Hematopoietic multipotent progenitor cell treated with erythropoietin and hydrocortisone succinate and interleukin-3 and kit ligand, for 6 days (in vitro differentiated cells): ENCODE results near the gene GPR142.
A peak's percentile ranks its signal among the peaks of the same experiment; 100 is the strongest.

Experiments used
- DNase-seq: peaks from one replicate; pipeline ENCODE4 v3.0.0-alpha.2; 2015

Gene GPR142

GRCh38 chr17:74367206-74367605 lies at the start of gene GPR142:
GPR142 (plus strand) TSS chr17:74367506; CDS start chr17:74369541, 2,035 bp downstream.
- DNase-seq = no peak

DNA sequence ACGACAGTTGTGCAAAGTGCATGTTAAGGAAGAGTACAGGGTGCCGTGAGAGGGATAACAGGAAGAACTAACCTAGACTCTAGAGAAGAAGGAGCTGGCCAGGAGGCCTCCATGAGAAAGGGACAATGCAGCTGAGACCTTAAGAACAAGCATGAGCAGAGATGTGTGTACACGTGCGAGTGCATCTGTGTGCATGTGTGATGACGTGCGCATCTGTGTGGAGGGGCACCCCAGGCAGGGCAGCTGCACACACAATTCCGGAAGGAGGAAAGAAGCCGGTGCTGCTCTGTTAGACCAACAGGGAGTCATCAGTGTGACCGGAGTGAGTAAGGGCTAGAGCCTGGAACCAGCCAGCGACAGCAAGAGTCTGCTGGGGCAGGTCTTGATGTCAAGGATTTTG lies 48.9 kb upstream of the GPR142 start:
- no peak for DNase-seq

DNA sequence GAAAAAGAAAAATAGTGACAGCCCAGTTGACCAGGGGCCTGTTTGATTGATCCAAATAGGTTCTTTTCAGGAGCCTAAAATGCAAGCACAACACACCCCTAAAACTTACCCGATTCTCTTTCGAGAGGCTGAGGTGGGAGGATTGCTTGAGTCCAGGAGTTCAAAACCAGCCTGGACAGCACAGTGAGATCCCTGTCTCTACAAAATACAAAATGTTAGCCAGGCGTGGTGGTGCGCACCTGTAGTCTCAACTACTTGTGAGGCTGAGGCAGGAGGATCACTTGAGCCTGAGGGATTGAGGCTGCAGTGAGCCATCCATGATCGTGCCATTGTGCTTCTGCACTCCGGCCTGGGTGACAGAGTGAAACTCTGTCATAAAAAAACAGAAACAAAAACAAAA lies 42.8 kb upstream of the GPR142 start:
- no peak for DNase-seq

- DNase-seq = no peak
Observed at GRCh38 chr17:74325376-74325742, 41.9 kb upstream of the GPR142 start.

GRCh38 chr17:74325743-74326379 lies 41.4 kb upstream of the GPR142 start, which contains the start of gene KIF19:
KIF19 (plus strand) TSS chr17:74326226; CDS start chr17:74326350, 124 bp downstream.
- DNase-seq = peak; percentile 76

DNA sequence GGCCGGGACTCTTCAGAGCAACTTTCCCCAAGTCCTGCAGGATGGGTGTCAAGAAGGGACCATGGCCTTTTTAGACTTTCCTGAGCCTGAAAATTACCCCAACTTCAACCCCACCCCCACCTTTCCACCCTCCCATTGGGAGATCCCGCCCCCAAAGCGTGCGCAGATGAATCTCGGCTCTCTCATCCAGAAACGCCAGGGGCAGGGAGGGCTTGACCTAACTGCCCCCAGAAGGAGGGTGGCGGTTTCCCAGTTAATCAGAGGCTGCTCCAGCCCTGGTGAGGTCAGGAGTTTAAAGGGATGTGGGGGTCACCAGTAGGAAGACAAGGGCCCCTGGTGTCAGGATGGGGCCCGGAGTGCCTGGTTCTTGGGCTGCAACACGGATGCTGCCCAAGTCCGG lies 40.8 kb upstream of the GPR142 start:
- no peak for DNase-seq

GRCh38 chr17:74328487-74328886 lies 38.8 kb upstream of the GPR142 start:
- no peak for DNase-seq

GRCh38 chr17:74329378-74329777 lies 37.9 kb upstream of the GPR142 start:
- no peak for DNase-seq

DNA sequence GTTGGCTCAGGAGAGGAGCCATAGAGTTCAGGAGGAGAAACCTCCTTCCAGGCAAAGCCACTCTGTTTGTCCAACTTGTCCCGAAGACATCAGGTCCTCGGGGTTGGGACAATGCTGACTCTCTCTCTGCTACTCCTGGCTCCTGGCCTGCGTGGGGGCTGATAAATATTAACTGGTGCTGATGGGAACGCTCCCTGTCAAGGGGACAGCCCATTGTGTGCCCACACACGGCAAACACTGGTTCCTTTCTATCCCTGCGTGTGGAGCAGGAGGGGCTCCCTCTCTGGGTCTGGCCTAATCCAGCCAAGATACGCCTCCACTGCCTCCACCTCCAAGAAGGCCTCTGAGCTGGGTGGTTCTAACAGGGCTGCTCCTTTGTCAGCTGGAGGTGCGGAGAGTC lies 36.9 kb upstream of the GPR142 start:
- DNase-seq = no peak

DNA sequence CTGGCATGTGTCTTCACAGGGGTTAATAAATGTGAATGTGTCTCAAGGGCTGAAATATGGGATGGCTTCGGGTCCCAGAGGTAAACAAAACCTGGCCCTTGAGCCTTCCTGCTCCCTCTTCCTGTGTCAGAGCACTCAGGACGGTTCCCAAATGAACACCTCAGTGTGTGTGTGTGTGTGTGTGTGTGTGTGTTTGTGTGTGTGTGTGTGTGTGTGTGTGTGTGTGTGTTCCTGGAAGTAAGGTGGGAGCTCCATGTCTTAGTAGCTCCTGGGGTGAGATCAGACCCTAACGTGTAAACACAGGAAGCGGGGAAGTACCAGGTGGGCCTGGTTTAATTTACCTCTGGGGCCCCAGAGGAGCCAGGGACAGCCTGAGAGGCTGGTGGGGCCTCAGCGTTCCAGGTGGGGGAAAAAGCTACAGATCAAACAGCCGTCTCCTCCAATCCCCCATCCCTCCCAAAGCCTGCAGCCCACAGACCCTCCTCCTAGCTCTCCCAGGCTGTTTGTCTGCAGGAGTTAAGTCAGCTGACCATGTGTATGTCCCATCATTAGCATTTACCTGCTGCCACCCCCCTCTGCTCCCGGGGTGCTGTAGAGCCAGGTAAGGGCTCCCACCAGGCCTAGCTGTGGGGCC lies 35.2 kb upstream of the GPR142 start:
- no peak for DNase-seq

GRCh38 chr17:74332763-74333283 lies 34.5 kb upstream of the GPR142 start:
- DNase-seq = peak; percentile 86

- no peak for DNase-seq
Observed at GRCh38 chr17:74334393-74335039, 32.8 kb upstream of the GPR142 start.

DNA sequence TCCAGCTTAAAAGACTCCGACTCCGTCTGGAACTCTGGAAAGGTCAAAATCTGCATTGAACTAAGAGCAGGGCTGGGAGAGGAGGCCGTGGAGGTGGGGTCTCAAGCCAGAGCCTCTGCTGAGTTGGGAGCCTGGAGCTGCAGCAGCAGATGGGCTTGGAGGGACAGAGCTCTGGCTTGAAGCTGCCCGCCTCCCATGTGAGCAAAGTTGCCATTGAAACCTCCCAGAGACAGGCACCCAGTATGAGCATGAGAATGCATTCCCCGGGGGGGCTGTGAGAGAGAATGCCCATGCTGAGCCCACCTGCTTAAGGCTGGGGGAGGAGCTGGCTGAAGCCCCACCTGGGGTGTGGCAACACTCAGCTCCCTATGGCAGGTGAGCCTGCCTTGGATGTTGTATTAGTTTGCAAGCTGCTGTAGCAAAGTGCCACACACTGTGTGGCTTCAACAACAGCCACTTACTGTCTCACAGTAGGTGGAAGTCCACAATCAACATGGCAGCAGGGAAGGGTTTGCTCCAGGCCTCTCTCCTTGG lies 31.7 kb upstream of the GPR142 start:
- DNase-seq = no peak

DNA sequence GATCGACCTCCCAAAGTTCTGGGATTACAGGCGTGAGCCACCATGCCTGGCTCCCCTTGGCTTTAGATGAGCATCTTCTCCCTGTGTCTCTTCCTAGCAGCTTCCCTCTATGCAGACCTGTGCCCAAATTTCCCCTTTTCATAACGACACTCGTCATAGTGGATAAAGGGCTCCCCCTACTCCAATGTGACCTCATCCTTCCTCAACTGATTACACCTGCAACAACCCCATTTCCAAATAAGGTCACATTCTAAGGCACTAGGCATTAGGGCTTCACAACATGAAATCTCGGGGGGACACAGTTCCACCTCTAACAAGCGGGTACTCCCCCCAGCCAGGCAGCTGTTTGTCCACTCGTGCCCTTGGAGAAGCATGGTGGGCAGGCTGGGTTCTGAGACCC lies 31.0 kb upstream of the GPR142 start:
- DNase-seq = no peak

DNA sequence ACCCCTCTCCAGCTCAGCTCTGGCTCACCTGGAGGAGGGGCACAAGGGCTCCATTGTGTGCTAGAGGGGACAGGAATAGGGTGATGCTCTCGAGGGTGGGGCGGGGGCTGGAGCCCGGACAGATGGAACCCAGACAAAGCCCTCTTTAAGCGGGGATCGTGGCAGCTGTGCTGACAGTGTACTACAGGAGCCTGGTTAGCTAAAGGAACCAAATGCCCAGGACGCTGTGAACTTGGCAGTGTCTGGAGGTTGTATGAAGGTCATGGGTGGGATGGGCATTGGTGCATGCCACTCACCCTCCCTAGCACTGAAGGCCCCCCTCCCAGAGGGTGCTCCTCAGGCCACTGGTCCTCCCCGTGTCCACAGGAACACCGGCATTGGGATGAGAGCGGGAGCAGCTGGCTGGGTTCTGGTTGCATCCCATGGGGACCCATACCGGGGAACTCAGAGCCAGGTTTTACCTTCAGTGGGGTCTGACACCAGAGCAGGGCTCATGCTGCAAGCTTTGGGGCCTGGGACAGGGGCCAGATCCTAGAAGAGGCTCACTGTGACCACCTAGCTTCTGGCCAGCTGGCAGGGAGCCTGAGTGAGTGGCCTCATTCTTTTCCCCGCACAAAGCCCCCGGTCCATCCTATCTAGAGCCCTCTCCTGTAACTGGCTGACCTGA lies 29.3 kb upstream of the GPR142 start:
- no peak for DNase-seq

- no peak for DNase-seq
Observed at GRCh38 chr17:74339537-74340195, 27.6 kb upstream of the GPR142 start.

GRCh38 chr17:74340470-74341023 lies 26.8 kb upstream of the GPR142 start:
- no peak for DNase-seq

GRCh38 chr17:74342224-74342623 lies 25.1 kb upstream of the GPR142 start:
- DNase-seq = no peak

- DNase-seq = no peak
Observed at GRCh38 chr17:74343121-74343520, 24.2 kb upstream of the GPR142 start.

- no peak for DNase-seq
Observed at GRCh38 chr17:74343526-74344284, 23.6 kb upstream of the GPR142 start.

DNA sequence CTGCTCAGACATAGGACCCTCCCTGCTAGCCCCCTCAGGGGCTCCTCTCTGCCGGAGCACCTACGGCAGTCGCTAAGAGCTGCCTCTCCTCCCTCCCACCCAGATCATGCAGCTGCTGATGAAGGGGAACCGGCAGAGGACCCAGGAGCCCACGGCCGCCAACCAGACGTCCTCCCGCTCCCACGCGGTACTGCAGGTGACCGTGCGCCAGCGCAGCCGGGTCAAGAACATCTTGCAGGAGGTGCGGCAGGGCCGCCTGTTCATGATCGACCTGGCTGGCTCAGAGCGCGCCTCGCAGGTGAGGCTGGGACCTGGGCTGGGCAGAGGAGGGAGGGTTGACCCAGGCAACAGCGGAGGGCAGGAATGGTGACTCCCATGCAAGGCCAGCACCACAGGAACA lies 22.6 kb upstream of the GPR142 start:
- no peak for DNase-seq
